ENCODE data around the gene ART3. TPM values are rescaled to one million over a fixed set of nuclear protein-coding genes. Genes with fewer than 3 reads are reported as not detected.

ART3 gene
- total RNA-seq, 1 donor from 2014 or later: under 0.01 TPM

DNA sequence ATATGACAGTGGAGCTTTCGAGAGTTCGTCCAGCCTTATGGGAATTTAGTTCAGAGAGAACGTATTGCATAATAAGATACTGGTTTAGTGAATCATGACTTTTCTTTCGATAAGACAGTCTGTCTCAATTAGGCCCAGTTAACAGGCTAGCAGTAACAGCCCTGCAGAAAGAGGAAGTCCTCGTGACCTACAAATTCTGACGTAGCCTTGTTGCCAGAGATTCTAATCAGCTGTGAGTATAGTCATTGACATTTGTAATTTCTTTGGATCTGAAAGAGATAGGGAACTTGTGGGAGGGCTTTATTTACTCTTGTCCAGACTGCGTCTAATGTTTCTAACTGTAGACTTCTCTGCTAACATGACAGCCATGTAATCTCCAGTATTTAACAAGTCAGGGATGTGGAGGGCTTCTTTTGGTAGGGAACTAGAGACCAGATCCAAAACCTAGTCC lies 15.8 kb downstream of the ART3 start:
- FAIRE-seq (no peak), DNase-seq (ENCODE audit: low read depth) (peak; percentile 99)
- Histone ChIP-seq H3K27me3 (ENCODE audit: control insufficient read depth, insufficient read depth, low read length) (no peaks in the 10 kb centered on the region), H3K36me3 (ENCODE audit: control insufficient read depth, insufficient read depth, low read length) (no peaks in the 10 kb centered on the region), H3K4me3 (ENCODE audit: low read depth, low read length) (no peak overlapping the region)
- TF ChIP-seq, protein P1, sequence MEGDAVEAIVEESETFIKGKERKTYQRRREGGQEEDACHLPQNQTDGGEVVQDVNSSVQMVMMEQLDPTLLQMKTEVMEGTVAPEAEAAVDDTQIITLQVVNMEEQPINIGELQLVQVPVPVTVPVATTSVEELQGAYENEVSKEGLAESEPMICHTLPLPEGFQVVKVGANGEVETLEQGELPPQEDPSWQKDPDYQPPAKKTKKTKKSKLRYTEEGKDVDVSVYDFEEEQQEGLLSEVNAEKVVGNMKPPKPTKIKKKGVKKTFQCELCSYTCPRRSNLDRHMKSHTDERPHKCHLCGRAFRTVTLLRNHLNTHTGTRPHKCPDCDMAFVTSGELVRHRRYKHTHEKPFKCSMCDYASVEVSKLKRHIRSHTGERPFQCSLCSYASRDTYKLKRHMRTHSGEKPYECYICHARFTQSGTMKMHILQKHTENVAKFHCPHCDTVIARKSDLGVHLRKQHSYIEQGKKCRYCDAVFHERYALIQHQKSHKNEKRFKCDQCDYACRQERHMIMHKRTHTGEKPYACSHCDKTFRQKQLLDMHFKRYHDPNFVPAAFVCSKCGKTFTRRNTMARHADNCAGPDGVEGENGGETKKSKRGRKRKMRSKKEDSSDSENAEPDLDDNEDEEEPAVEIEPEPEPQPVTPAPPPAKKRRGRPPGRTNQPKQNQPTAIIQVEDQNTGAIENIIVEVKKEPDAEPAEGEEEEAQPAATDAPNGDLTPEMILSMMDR (IDR thresholded peaks at IDR 0.05; ENCODE audit: insufficient read depth, low read length, severe bottlenecking): no peak

DNA sequence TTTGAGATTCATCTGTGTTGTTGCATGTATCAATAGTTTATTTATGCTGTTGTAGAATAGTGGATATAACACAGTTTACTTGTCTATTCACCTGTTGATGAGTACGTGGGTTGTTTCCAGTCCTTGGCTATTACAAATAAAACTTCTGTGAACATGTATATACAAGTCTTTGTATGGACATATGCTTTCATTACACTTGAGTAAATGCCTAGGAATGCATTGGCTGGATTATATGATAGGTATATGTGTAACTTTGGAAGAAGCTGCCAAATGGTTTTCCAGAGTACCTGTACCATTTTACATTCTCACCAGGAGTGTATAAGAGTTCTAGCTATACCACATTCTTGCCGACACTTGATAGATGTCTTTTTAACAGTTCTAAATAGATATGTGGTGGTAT lies 16.5 kb downstream of the ART3 start:
- TF ChIP-seq, protein P1 (IDR thresholded peaks at IDR 0.05; ENCODE audit: insufficient read depth, low read length, severe bottlenecking): no peak
- H3K27me3 ChIP-seq (ENCODE audit: control insufficient read depth, insufficient read depth, low read length): no peaks in the 10 kb centered on the region
- FAIRE-seq: no peak
- H3K4me3 ChIP-seq (ENCODE audit: low read depth, low read length): no peak overlapping the region
- H3K36me3 ChIP-seq (ENCODE audit: control insufficient read depth, insufficient read depth, low read length): no peaks in the 10 kb centered on the region
- DNase-seq (ENCODE audit: low read depth): peak; percentile 99

DNA sequence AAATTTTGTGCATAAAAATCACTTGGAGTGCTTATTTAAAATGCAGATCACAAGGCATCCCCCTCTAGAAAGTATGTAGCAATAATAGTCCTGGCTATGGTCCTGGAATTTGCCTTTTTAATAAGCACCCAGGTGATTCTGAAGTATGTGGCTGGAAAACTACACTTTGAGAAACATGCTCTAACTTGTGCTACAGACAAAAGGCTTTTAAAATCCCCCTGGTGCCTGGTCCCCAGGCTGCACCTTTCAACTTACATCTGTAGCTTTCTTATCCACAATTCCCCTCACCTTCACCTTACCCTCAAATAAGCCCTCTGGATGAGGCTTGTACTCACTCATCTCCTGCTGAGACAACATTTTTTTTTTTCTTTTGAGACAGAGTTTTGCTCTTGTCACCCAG lies 21.1 kb downstream of the ART3 start:
- H3K27me3 ChIP-seq (ENCODE audit: control insufficient read depth, insufficient read depth, low read length): no peaks in the 10 kb centered on the region
- FAIRE-seq (no peak), DNase-seq (ENCODE audit: low read depth) (peak; percentile 72)
- no peaks in the 10 kb centered on the region for H3K36me3 ChIP-seq (ENCODE audit: control insufficient read depth, insufficient read depth, low read length)
- TF ChIP-seq, protein P1 (IDR thresholded peaks at IDR 0.05; ENCODE audit: insufficient read depth, low read length, severe bottlenecking): no peak
- H3K4me3 ChIP-seq (ENCODE audit: low read depth, low read length): no peak overlapping the region

DNA sequence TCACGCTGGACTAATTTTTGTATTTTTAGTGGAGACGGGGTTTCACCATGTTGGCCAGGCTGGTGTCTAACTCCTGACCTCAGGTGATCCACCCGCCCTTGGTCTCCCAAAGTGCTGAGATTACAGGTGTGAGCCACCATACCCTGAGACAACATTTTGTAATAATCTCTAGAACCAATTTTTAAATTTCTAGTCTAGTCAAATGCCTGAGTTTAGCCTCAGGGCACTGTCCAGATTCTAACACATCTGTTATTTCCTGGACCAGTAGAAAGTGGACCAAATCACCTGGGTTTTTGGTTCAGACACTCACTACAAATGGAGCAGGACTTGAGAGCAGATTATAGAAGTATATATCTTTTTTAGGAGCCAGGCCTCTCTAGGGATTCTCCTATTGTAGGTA lies 21.6 kb downstream of the ART3 start:
- no peak overlapping the region for H3K4me3 ChIP-seq (ENCODE audit: low read depth, low read length)
- TF ChIP-seq, protein P1 (IDR thresholded peaks at IDR 0.05; ENCODE audit: insufficient read depth, low read length, severe bottlenecking): no peak
- no peak for FAIRE-seq
- H3K36me3 ChIP-seq (ENCODE audit: control insufficient read depth, insufficient read depth, low read length): no peaks in the 10 kb centered on the region
- H3K27me3 ChIP-seq (ENCODE audit: control insufficient read depth, insufficient read depth, low read length): no peaks in the 10 kb centered on the region
- no peak for DNase-seq (ENCODE audit: low read depth)

DNA sequence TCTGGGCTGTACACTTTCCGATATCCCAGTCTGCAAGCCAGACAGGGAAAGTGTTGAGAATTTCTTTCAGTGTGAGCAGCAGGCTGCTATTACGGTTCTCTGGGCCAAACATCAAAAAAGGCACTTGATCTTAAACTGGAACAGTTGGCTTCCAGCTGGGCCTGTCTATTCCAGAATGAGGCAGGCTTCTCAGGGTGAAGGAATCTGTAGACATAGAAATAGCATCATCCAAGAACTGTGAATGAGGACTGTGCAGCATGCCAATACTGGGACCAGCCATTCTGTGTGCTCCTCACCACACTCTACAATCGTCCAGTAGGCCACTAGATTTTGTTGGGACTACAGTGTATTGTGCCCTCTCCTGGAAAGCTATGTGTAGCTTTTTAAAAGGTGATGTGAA lies 31.1 kb downstream of the ART3 start:
- Histone ChIP-seq H3K4me3 (ENCODE audit: low read depth, low read length) (no peak overlapping the region), H3K27me3 (ENCODE audit: control insufficient read depth, insufficient read depth, low read length) (no peaks in the 10 kb centered on the region), H3K36me3 (ENCODE audit: control insufficient read depth, insufficient read depth, low read length) (no peaks in the 10 kb centered on the region)
- TF ChIP-seq, protein P1 (IDR thresholded peaks at IDR 0.05; ENCODE audit: insufficient read depth, low read length, severe bottlenecking): no peak
- DNase-seq (ENCODE audit: low read depth) (no peak), FAIRE-seq (no peak)

DNA sequence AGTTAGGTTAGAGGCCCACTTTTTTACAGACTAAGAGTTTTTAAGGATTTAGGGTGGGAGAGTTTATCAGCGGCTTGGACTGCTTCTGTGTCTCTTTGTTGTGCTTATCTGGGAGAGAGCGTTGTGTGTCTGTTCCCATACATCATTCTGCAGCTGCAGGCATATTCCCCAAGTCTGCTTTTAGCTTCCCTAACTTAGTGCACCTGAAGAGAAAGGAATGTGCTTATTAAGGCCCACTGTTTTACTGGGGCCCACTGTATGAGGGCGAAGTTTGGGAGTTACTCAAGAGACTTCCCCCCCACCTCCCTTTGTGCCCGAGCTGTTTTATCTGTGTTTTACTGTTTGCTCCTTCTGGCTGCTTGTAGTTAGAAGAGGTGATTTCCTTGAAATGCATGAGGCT lies 31.9 kb downstream of the ART3 start:
- no peak for DNase-seq (ENCODE audit: low read depth)
- H3K4me3 ChIP-seq (ENCODE audit: low read depth, low read length): no peak overlapping the region
- no peaks in the 10 kb centered on the region for H3K27me3 ChIP-seq (ENCODE audit: control insufficient read depth, insufficient read depth, low read length)
- no peak for FAIRE-seq
- H3K36me3 ChIP-seq (ENCODE audit: control insufficient read depth, insufficient read depth, low read length): no peaks in the 10 kb centered on the region
- TF ChIP-seq, protein P1 (IDR thresholded peaks at IDR 0.05; ENCODE audit: insufficient read depth, low read length, severe bottlenecking): no peak

Measured in bronchial epithelial cell (primary cell).